GM18505 (cell line): ENCODE data around the gene CCL1.
"Not testable (repeated sequence)": the region's sequence is repeated elsewhere in the genome, so short reads cannot be mapped to it uniquely, and the experiment has no call there.

Experiments
- ATAC-seq: cut with Tn5 transposase; IDR thresholded peaks from one replicate; pipeline ENCODE4 v1.9.1; 2021; ENCODE audit not compliant: unreplicated experiment
- POLR2A ChIP-seq: IDR thresholded peaks from 4 replicates; pipeline ENCODE4 v1.6.1; 2011; ENCODE audit warnings: borderline replicate concordance; ENCODE audit not compliant: insufficient read depth, insufficient read length; ENCODE audit errors: extremely low read depth

The CCL1 gene

DNA sequence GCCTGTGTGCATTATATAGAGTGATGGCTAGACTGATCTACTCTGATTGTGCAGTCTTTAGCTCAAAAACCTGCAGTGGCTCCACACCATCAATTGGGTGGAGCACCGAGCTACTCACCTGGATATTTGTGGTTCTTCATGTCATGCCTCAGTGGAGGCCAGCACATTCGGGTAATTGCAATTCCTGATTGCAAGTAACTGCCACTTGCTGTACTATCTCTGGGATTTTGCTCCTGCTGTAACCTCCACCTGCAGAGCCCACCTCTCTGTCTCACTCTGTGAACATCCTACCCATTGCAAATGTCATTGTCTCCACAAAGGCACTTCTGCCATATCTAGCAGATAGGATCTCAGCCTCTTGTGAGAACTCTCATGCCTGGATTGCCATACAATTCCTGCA, 1.7 kb upstream of the CCL1 start:
- TF ChIP-seq POLR2A: no peak
- no peak for ATAC-seq

- no peak for TF ChIP-seq POLR2A
- ATAC-seq: peak; percentile 70
Observed at GRCh38 chr17:34361478-34362061, 1.5 kb downstream of the CCL1 start.

DNA sequence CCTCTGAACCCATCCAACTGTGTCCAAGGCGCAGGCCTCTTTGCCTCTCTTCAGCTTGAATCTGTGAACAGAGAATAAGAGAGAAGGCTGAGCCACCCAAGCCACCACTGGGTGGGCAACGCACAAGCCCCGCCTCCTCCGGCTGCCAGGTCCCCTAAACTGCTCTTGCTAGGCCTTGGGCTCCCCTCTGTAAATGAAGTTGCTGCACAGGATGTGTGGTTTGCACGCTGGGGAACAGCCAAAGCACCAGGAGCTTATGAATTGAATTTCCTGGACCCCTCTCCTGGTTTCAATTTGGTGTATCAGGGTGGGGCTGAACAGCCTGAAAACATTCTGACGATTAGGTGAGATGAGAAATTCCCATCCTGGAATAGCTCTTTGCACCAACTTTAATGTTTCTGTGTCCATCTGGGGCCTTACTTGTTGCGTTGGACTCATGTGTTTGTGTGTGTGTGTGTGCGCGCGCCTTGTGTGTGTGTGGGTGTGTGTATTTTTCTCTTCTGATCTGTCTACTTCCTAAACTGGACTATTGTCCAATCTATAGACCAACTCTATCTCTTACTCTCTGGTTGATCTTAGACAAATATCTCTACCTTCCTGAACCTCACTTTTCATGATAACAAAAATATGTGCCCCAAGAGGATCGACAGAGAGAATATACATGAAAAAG, 2.3 kb downstream of the CCL1 start:
- TF ChIP-seq POLR2A: no peak
- no peak for ATAC-seq

GRCh38 chr17:34358631-34359030, 4.4 kb downstream of the CCL1 start:
- TF ChIP-seq POLR2A: no peak
- no peak for ATAC-seq

DNA sequence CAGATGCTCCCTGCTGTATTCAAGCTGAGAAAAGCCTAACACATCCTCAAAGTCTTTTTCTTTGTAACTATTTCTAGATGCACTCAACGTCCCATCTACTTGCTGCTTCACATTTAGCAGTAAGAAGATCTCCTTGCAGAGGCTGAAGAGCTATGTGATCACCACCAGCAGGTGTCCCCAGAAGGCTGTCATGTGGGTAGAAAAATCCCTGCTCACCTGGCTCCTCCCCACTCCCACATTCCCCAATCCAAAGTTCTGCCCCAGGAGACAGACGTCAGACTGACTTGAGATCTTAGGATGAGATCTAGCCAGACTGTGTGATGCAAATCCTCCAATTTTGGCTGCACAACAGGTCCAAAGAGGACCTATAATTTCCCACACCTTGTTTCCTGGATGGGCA, 5.6 kb downstream of the CCL1 start:
- no peak for TF ChIP-seq POLR2A
- no peak for ATAC-seq

DNA sequence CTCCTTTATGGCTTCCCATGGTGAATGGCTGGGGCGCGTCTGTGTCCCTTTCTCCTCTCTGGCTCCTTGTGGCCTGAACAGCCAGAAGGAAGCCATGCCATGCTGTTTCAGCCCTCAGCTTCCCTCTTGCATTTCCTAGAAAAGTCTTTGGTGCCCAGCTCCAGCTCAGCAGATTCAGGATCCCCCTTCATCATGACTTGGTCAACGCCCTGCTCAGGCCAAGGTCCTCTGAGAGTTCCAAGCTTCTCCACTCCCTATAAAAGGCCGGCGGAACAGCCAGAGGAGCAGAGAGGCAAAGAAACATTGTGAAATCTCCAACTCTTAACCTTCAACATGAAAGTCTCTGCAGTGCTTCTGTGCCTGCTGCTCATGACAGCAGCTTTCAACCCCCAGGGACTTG, 6.8 kb downstream of the CCL1 start, which contains the start of gene CCL13:
Gene CCL13, plus strand, starts transcription at position 287 of the 400 bp plus-strand sequence. Its CDS starts 47 bp downstream, at position 334.
- no peak for ATAC-seq
- no peak for TF ChIP-seq POLR2A

DNA sequence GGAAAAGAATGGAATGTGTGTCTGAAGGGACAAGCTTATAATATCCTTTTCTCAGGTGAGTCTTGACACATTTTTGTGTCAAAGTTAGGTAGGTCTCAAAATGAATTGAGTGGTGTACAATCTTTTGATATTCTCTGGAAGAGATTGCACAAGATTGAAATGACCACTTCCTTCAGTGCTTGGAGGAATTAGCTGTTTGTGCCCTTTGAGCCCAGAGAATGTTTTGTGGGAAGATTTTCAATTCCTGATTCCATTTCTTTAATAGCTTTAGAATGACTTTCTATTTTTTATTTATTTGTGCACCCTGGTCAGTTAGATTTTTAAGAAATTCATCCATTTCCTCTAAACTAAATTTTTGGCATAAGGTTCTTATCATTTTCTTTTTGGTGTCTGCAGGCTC, 8.4 kb downstream of the CCL1 start:
- TF ChIP-seq POLR2A: no peak
- ATAC-seq: no peak

DNA sequence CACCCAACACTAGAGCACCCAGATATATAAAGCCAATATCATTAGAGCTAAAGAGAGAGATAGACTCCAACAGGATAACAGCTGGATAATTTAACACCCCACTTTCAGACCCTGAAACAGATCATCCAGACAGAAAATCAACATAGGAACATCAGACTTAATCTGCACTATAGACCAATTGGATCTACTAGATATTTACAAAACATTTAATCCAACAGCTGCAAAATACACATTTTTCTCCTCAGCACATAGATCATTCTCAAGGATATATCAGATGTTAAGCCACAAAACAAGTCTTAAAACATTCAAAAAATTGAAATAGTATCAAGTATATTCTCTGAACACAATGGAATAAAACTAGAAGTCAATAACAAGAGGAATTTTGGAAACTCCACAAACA, 10.8 kb downstream of the CCL1 start:
- no peak for TF ChIP-seq POLR2A
- no peak for ATAC-seq

DNA sequence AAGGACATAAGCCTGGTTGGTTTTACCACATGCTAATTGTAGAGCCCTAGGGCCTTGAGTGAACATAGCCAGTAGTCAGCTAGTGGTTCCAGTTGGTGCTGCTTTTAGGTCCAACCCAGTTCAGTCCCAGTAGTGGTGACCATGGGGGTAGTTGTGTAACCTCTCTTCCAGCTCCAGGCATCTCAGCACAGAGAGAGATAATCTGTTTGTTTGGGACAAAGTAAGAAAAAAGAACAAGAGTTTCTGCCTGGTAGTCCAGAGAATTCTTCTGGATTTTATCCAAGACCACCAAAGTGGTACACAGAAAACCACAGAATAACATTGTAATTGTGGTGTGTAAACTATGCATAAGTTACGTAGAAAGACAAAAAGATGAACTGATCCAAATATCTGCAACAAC, 11.9 kb downstream of the CCL1 start:
- no peak for ATAC-seq
- TF ChIP-seq POLR2A: no peak

- no peak for TF ChIP-seq POLR2A
- ATAC-seq: no peak
Observed at GRCh38 chr17:34349751-34350150, 13.3 kb downstream of the CCL1 start.

- no peak for TF ChIP-seq POLR2A
- no peak for ATAC-seq
Observed at GRCh38 chr17:34347063-34347462, 16.0 kb downstream of the CCL1 start.

DNA sequence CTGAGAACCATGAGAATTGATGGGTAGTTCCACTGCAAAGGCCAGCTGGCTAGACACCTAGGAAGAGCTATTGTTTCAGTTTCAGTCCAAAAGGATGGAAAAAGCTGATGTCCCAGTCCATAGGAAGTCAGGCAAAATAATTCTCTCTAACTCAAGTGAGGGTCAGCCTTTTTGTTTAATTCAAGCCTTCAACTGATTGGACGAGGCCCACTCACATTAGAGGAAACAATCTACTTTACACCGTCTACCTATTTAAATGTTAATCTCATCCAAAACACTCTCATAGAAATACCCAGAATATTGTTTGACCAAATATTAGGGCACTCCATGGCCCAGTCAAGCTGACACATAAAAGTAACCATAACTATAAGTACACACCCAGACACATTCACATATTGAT, 21.1 kb downstream of the CCL1 start:
- ATAC-seq: no peak
- TF ChIP-seq POLR2A: no peak

GRCh38 chr17:34339138-34339770, 23.8 kb downstream of the CCL1 start:
- TF ChIP-seq POLR2A: no peak
- no peak for ATAC-seq

DNA sequence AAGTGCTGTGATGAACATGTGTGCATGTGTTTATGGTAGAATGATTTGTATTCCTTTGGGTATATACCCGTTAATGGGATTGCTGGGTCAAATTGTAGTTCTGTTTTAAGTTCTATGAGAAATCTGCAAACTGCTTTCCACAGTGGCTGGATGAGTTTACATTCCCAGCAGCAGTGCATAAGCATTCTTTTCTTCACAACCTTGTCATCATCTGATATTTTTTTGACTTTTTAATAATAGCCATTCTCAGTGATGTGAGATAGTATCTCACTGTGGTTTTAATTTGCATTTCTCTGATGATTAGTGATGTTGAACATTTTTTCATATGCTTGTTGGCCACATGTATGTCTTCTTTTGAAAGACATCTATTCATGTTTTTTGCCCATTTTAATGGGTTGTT, 25.3 kb downstream of the CCL1 start:
- ATAC-seq: no peak
- TF ChIP-seq POLR2A: no peak

DNA sequence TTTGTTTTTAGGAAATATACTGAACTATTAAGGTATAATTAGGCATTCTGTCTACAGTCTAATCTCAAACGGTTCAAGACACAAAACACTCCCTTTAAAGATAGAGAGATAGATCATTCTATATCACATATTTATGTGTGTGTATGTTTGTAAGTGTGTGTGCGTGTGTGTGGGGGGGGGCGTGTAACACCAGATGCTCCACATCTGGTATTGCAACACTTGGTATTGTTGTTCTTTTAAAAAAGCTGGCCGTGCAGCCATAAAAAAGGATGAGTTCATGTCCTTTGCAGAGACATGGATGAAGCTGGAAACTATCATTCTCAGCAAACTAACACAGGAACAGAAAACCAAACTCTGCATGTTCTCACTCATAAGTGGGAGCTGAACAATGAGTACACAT, 35.5 kb downstream of the CCL1 start:
- ATAC-seq: not testable (repeated sequence)
